ENCODE data around the gene WIPI1.

- TF ChIP-seq, protein P1, sequence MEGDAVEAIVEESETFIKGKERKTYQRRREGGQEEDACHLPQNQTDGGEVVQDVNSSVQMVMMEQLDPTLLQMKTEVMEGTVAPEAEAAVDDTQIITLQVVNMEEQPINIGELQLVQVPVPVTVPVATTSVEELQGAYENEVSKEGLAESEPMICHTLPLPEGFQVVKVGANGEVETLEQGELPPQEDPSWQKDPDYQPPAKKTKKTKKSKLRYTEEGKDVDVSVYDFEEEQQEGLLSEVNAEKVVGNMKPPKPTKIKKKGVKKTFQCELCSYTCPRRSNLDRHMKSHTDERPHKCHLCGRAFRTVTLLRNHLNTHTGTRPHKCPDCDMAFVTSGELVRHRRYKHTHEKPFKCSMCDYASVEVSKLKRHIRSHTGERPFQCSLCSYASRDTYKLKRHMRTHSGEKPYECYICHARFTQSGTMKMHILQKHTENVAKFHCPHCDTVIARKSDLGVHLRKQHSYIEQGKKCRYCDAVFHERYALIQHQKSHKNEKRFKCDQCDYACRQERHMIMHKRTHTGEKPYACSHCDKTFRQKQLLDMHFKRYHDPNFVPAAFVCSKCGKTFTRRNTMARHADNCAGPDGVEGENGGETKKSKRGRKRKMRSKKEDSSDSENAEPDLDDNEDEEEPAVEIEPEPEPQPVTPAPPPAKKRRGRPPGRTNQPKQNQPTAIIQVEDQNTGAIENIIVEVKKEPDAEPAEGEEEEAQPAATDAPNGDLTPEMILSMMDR (IDR thresholded peaks at IDR 0.05): no peak
- no peak for TF ChIP-seq POLR2A (IDR thresholded peaks at IDR 0.05)
Measured at GRCh38 chr17:68498479-68499326, 41.4 kb upstream of the WIPI1 start.

Measured in Peyer's patch (tissue), 4 donors.